Thoracic aorta (tissue), 2 donors: Measurements from ENCODE around the gene FCER1A. TPM values are rescaled to one million over a fixed set of nuclear protein-coding genes. Genes with fewer than 3 reads are reported as not detected.

Source experiments
- ATAC-seq: fragments of 150-250 bp; one replicate; pipeline ENCODE4 v1.8.0; 2017; ENCODE audit warnings: low read depth; ENCODE audit not compliant: insufficient number of reproducible peaks, low FRiP score
- DNase-seq: peaks from one replicate; pipeline ENCODE4 v3.0.0-alpha.2; 2020; ENCODE audit warnings: low spot score
- H3K27ac ChIP-seq, 2 donors: fragments of 200-600 bp; sonication (generic); 1 replicate in 1 of 2; 2 replicates in 1 of 2; pipeline ENCODE4 v1.5.1; 2016; ENCODE audit warnings: mild to moderate bottlenecking in 2 of 2, moderate library complexity in 2 of 2
- H3K27me3 ChIP-seq: fragments of 200-600 bp; sonication (generic); replicated peaks from 2 replicates; pipeline ENCODE4 v1.6.0; 2016; ENCODE audit warnings: mild to moderate bottlenecking; ENCODE audit not compliant: insufficient read depth
- H3K36me3 ChIP-seq: fragments of 200-600 bp; sonication (generic); one replicate; pipeline ENCODE4 v1.5.1; 2016
- H3K4me1 ChIP-seq, 2 donors: fragments of 200-600 bp; sonication (generic); 1 replicate in 1 of 2; 2 replicates in 1 of 2; pipeline versions ENCODE4 v1.5.1 to v1.6.0; 2016; ENCODE audit warnings: low read depth in 2 of 2, mild to moderate bottlenecking in 1 of 2; ENCODE audit not compliant: control insufficient read depth in 1 of 2
- H3K4me3 ChIP-seq: fragments of 200-600 bp; sonication (generic); 2 replicates; pipeline ENCODE4 v1.5.1; 2016; ENCODE audit warnings: mild to moderate bottlenecking
- H3K9me3 ChIP-seq: fragments of 200-600 bp; sonication (generic); 2 replicates; pipeline ENCODE4 v1.5.1; 2016
- total RNA-seq, 2 donors: library from RNA; depleted of rRNA; stranded (reverse); fragments of >200 nt; gene quantifications; one replicate each; pipeline versions ENCODE4 v1.1.0 to v1.2.3, GENCODE V29; 2016
- TF ChIP-seq, protein P1 (sequence below): fragments of 200-600 bp; sonication (generic); IDR thresholded peaks from one replicate; pipeline ENCODE4 v1.5.1; 2019; ENCODE audit warnings: antibody characterized with exemption

The FCER1A gene
- 1 to 10 TPM; 2.7 to 2.8 TPM for total RNA-seq

DNA sequence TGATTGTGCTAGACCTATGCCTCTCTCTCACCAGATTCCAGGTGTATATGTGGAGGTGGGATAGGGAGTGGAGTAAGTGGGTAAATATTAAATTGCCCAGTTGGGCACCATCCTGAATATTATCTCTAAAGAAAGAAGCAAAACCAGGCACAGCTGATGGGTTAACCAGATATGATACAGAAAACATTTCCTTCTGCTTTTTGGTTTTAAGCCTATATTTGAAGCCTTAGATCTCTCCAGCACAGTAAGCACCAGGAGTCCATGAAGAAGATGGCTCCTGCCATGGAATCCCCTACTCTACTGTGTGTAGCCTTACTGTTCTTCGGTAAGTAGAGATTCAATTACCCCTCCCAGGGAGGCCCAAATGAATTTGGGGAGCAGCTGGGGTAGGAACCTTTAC lies at the start of gene FCER1A:
FCER1A (plus strand) TSS at position 242 of the 400 bp plus-strand sequence; CDS start at position 271, 29 bp downstream.
- Histone ChIP-seq H3K27me3 (no peaks in the 10 kb centered on the region), H3K27ac (no peak within 1 kb of the TSS), H3K9me3 (no peaks in the 10 kb centered on the region), H3K4me3 (no peak within 1 kb of the TSS), H3K36me3 (no peaks in the 10 kb centered on the region), H3K4me1 (no peaks in the 10 kb centered on the region)
- TF ChIP-seq, protein P1, sequence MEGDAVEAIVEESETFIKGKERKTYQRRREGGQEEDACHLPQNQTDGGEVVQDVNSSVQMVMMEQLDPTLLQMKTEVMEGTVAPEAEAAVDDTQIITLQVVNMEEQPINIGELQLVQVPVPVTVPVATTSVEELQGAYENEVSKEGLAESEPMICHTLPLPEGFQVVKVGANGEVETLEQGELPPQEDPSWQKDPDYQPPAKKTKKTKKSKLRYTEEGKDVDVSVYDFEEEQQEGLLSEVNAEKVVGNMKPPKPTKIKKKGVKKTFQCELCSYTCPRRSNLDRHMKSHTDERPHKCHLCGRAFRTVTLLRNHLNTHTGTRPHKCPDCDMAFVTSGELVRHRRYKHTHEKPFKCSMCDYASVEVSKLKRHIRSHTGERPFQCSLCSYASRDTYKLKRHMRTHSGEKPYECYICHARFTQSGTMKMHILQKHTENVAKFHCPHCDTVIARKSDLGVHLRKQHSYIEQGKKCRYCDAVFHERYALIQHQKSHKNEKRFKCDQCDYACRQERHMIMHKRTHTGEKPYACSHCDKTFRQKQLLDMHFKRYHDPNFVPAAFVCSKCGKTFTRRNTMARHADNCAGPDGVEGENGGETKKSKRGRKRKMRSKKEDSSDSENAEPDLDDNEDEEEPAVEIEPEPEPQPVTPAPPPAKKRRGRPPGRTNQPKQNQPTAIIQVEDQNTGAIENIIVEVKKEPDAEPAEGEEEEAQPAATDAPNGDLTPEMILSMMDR, result no peak
- DNase-seq (no peak), ATAC-seq (no peak)

DNA sequence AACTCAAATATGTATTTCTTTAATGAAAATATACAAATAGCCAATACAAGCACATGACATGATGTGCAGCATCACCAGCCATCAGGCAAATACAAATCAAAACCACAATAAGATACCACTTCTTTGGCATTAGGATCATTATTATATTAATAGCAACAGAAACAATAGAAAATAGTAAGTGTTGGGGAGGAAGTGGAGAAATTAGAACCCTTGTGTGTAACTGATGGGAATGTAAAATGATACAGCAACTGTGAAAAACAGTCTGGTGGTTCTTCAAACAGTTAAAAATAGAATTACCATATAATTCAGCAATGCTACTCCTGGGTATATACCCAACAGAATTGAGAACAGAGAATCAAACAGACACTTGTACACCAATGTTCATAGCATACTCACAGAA lies 40.8 kb upstream of the FCER1A start:
- Histone ChIP-seq H3K4me3 (no peak overlapping the region), H3K27me3 (no peaks in the 10 kb centered on the region), H3K27ac (no peak overlapping the region), H3K36me3 (no peaks in the 10 kb centered on the region), H3K4me1 (no peaks in the 10 kb centered on the region), H3K9me3 (peaks cover 3% of the 10 kb centered on the region)
- ATAC-seq (no peak), DNase-seq (no peak)
- TF ChIP-seq, protein P1, result no peak

DNA sequence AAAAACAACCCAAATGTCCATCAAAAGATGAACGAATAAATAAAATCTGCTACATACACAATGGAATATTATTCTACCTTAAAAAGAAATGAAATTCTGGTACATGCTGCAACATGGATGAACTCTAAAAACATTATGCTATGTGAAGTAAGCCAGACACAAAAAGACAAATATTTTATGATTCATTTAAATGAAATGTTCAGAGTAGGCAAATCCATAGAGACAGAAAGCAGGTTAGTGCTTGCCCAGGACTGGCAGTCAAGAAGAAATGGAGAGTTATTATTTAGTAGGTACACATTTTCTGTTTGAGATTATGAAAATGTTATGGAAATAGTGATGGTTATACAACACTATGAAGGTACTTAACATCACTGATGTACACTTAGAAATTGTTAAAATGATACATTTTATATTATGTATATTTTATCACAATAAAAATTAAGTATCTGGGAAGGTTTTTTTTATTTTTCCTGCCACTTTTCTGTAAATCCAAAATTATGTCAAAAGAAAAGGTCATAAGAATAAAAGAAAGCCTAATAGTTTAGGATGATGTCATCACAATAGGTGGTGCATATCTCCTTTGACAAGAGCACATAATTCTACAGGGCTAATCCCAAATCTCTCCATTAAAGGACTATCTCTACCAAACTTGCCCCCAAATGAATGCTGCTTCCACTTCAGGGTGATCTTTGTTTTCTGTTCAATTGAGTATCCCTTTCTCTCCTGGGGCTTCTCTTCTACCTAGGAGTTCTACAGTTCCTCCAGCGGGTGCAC lies 40.2 kb upstream of the FCER1A start:
- Histone ChIP-seq H3K27me3 (no peaks in the 10 kb centered on the region), H3K4me3 (no peak overlapping the region), H3K36me3 (no peaks in the 10 kb centered on the region), H3K4me1 (no peaks in the 10 kb centered on the region), H3K9me3 (no peaks in the 10 kb centered on the region), H3K27ac (no peak overlapping the region)
- DNase-seq (no peak), ATAC-seq (no peak)
- TF ChIP-seq, protein P1, result no peak

DNA sequence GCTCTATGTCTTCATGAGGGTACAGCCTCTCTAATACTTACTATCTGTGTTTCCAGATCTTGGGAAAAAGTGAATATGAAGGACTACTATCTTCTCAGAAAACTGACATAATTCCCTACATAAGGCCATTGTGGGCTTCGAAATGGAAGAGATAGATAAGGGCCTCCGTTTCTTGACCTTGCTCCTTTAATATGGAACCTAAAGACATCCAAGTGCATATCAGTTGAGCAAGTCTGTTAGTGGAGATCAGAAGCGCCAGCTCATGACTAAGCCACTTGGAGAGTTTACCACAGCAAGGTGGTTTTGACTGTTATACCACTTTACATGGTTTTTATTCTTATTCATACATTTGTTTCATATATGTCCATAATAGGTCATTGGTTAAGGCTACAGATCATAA lies 35.3 kb upstream of the FCER1A start:
- Histone ChIP-seq H3K4me1 (no peaks in the 10 kb centered on the region), H3K9me3 (no peaks in the 10 kb centered on the region), H3K27me3 (no peaks in the 10 kb centered on the region), H3K27ac (no peak overlapping the region), H3K36me3 (no peaks in the 10 kb centered on the region), H3K4me3 (no peak overlapping the region)
- TF ChIP-seq, protein P1, result no peak
- ATAC-seq (no peak), DNase-seq (no peak)

DNA sequence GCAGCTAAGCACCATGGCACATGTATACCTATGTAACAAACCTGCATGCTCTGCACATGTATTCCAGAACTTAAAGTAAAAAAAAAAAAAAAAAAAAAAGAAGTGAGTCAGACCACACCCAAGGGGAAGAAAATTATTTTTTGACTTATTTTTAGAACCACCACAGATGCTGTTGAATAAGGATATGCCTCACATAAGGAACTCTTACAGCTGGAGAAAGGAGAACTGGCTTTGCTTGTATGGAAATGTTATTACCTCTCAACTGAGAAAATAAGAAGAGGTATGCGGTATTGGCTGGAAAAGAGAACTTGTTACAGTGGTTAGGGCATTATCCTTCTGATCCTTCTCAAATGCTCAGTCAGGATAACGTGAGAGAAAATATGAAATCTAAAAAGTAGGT lies 27.5 kb upstream of the FCER1A start:
- TF ChIP-seq, protein P1, result no peak
- no peak for DNase-seq
- H3K4me3 ChIP-seq, result no peak overlapping the region

More for the DNA sequence above, 27.5 kb upstream of the FCER1A start:
- Histone ChIP-seq H3K27me3 (no peaks in the 10 kb centered on the region), H3K36me3 (no peaks in the 10 kb centered on the region), H3K27ac (no peak overlapping the region), H3K9me3 (no peaks in the 10 kb centered on the region), H3K4me1 (no peaks in the 10 kb centered on the region)
- no peak for ATAC-seq
